HEK293 (cell line): ENCODE measurements around the gene ARMC7.

Source experiments
- CTCF ChIA-PET: fragments of 350-600 bp; formaldehyde crosslinking; extraction: SDS; loops from one replicate; lab custom pipeline; 2021; ENCODE audit warnings: antibody characterized with exemption; lab: Yijun Ruan, JAX
- POLR2A ChIA-PET: fragments of 300-600 bp; formaldehyde crosslinking; extraction: SDS; loops from one replicate; lab custom pipeline; 2020; ENCODE audit warnings: antibody characterized with exemption, inconsistent platforms; lab: Yijun Ruan, JAX
- H3K27ac ChIP-seq: fragments of 200-500 bp; sonication (Bioruptor generic); 2 replicates; pipeline ENCODE4 v1.5.1; 2014; ENCODE audit warnings: low read depth, low read length, control low read depth, inconsistent platforms; ENCODE audit errors: extremely low read depth
- H3K36me3 ChIP-seq, 2 experiments: fragments of 200-500 bp in 1 of 2; sonication (Bioruptor generic) in 1 of 2; 1 replicate in 1 of 2; 2 replicates in 1 of 2; pipeline ENCODE4 v1.5.1; 2014 to 2017; ENCODE audit warnings: inconsistent platforms in 2 of 2, low read length in 2 of 2; ENCODE audit not compliant: control insufficient read depth in 2 of 2, insufficient read depth in 1 of 2
- H3K4me1 ChIP-seq: fragments of 200-500 bp; sonication (Bioruptor generic); 2 replicates; pipeline ENCODE4 v1.5.1; 2014; ENCODE audit warnings: mild to moderate bottlenecking, low read length, inconsistent platforms; ENCODE audit not compliant: control insufficient read depth, insufficient read depth
- H3K4me3 ChIP-seq: 2 replicates; pipeline ENCODE4 v1.5.1; 2011; ENCODE audit warnings: low read depth, mild to moderate bottlenecking, control low read depth, low read length, moderate library complexity
- H3K9me3 ChIP-seq: fragments of 200-500 bp; sonication (Bioruptor generic); 2 replicates; pipeline ENCODE4 v1.5.1; 2014; ENCODE audit warnings: low read depth, low read length, inconsistent platforms; ENCODE audit not compliant: control insufficient read depth, insufficient read depth
- GLIS1 ChIP-seq: fragments of 450-650 bp; formaldehyde crosslinking; IDR thresholded peaks from 2 replicates; pipeline ENCODE4 v1.5.1; 2016; ENCODE audit warnings: missing biosample characterization, missing genetic modification characterization
- GLIS2 ChIP-seq: fragments of 450-650 bp; formaldehyde crosslinking; IDR thresholded peaks from 2 replicates; pipeline ENCODE4 v1.5.1; 2016; ENCODE audit warnings: missing biosample characterization, missing genetic modification characterization
- KLF16 ChIP-seq: fragments of 450-650 bp; formaldehyde crosslinking; IDR thresholded peaks from 2 replicates; pipeline ENCODE4 v1.5.1; 2017; ENCODE audit warnings: missing biosample characterization, missing genetic modification characterization
- PATZ1 ChIP-seq: fragments of 450-650 bp; formaldehyde crosslinking; IDR thresholded peaks from 2 replicates; pipeline ENCODE4 v1.5.1; 2016; ENCODE audit warnings: missing biosample characterization, missing genetic modification characterization
- PRDM10 ChIP-seq: fragments of 450-650 bp; formaldehyde crosslinking; IDR thresholded peaks from 2 replicates; pipeline ENCODE4 v1.5.1; 2016; ENCODE audit warnings: missing biosample characterization, missing genetic modification characterization
- PRDM4 ChIP-seq: fragments of 450-650 bp; formaldehyde crosslinking; IDR thresholded peaks from 2 replicates; pipeline ENCODE4 v1.5.1; 2017; ENCODE audit warnings: missing biosample characterization, missing genetic modification characterization
- SALL2 ChIP-seq: fragments of 450-650 bp; formaldehyde crosslinking; IDR thresholded peaks from 2 replicates; pipeline ENCODE4 v1.5.0; 2017; ENCODE audit warnings: missing biosample characterization, mild to moderate bottlenecking, missing genetic modification characterization, borderline replicate concordance
- ZBTB10 ChIP-seq: fragments of 450-650 bp; formaldehyde crosslinking; IDR thresholded peaks from 2 replicates; pipeline ENCODE4 v1.5.1; 2016; ENCODE audit warnings: missing biosample characterization, missing genetic modification characterization
- ZNF155 ChIP-seq: fragments of 450-650 bp; formaldehyde crosslinking; IDR thresholded peaks from 2 replicates; pipeline ENCODE4 v1.5.1; 2016; ENCODE audit warnings: missing biosample characterization, missing genetic modification characterization
- ZNF2 ChIP-seq: fragments of 450-650 bp; formaldehyde crosslinking; IDR thresholded peaks from 2 replicates; pipeline ENCODE4 v1.5.1; 2016; ENCODE audit warnings: missing biosample characterization, missing genetic modification characterization
- ZNF311 ChIP-seq: fragments of 450-650 bp; formaldehyde crosslinking; IDR thresholded peaks from 2 replicates; pipeline ENCODE4 v1.5.1; 2017; ENCODE audit warnings: missing biosample characterization, missing genetic modification characterization, borderline replicate concordance
- ZNF624 ChIP-seq: fragments of 450-650 bp; formaldehyde crosslinking; IDR thresholded peaks from 2 replicates; pipeline ENCODE4 v1.5.1; 2017; ENCODE audit warnings: missing biosample characterization, missing genetic modification characterization
- ZNF626 ChIP-seq: fragments of 450-650 bp; sonication (Bioruptor Pico); formaldehyde crosslinking; IDR thresholded peaks from 2 replicates; pipeline ENCODE4 v1.5.1; 2018; ENCODE audit warnings: missing biosample characterization, missing genetic modification characterization, inconsistent platforms
- ZNF639 ChIP-seq: fragments of 450-650 bp; formaldehyde crosslinking; IDR thresholded peaks from 2 replicates; pipeline ENCODE4 v1.5.1; 2016; ENCODE audit warnings: missing biosample characterization, missing genetic modification characterization
- ZNF670 ChIP-seq: fragments of 450-650 bp; formaldehyde crosslinking; IDR thresholded peaks from 2 replicates; pipeline ENCODE4 v1.5.1; 2016; ENCODE audit warnings: missing biosample characterization, missing genetic modification characterization, low read depth
- ZNF707 ChIP-seq: fragments of 450-650 bp; formaldehyde crosslinking; IDR thresholded peaks from 2 replicates; pipeline ENCODE4 v1.5.1; 2016; ENCODE audit warnings: missing biosample characterization, missing genetic modification characterization
- ZSCAN16 ChIP-seq: fragments of 450-650 bp; formaldehyde crosslinking; IDR thresholded peaks from 2 replicates; pipeline ENCODE4 v1.5.1; 2016; ENCODE audit warnings: missing biosample characterization, missing genetic modification characterization
- ZSCAN5A ChIP-seq: fragments of 450-650 bp; formaldehyde crosslinking; IDR thresholded peaks from 2 replicates; pipeline ENCODE4 v1.5.1; 2016; ENCODE audit warnings: missing biosample characterization, missing genetic modification characterization

The ARMC7 gene

GRCh38 chr17:75087558-75088453, 22.0 kb upstream of the ARMC7 start, which contains the start of gene SLC16A5 (continued):
- peak; percentile 28; the same call in 1 of the 2 replicates for TF ChIP-seq PATZ1 (tag by site-specific recombination)
- TF ChIP-seq GLIS1 (tag by site-specific recombination), result peak; percentile 31; the same call in 1 of the 2 replicates
- TF ChIP-seq ZBTB10 (tag by site-specific recombination), result no peak

GRCh38 chr17:75088465-75089417, 21.0 kb upstream of the ARMC7 start:
- POLR2A ChIA-PET, result interaction anchor here (0.7 to 1.2 kb wide), 3 partner anchors 13 to 64 kb away, joined by 3 to 7 read pairs (median 3); no protein-coding TSS in a partner anchor
- Histone ChIP-seq H3K4me3 (no peak overlapping the region), H3K36me3 (no peaks in the 10 kb centered on the region), H3K9me3 (no peaks in the 10 kb centered on the region), H3K4me1 (0 out of 2 replicates have a peak, but pooled peaks cover 2% of the 10 kb centered on the region), H3K27ac (no peak overlapping the region)
- CTCF ChIA-PET, result interaction anchor here (0.6 to 1.5 kb wide), 4 partner anchors 14 to 44 kb away, joined by 3 to 5 read pairs (median 4); no protein-coding TSS in a partner anchor
- TF ChIP-seq ZNF670 (tag by site-specific recombination) (no peak), ZNF2 (tag by site-specific recombination) (no peak), ZSCAN16 (tag by site-specific recombination) (no peak), ZNF626 (no peak), KLF16 (tag by site-specific recombination) (no peak), ZNF155 (tag by site-specific recombination) (no peak), SALL2 (tag by site-specific recombination) (no peak), GLIS2 (tag by site-specific recombination) (0 out of 2 replicates have a peak, but pooled peaks have one; percentile 21), ZNF707 (tag by site-specific recombination) (no peak), PRDM4 (tag by site-specific recombination) (no peak), ZSCAN5A (no peak), ZNF639 (tag by site-specific recombination) (no peak), PRDM10 (tag by site-specific recombination) (peak; percentile 50; the same call in 1 of the 2 replicates), ZNF624 (tag by site-specific recombination) (no peak), ZNF311 (tag by site-specific recombination) (no peak)
